H9 (cell line): ENCODE data around the gene DENND1A. TPM values are rescaled to one million over a fixed set of nuclear protein-coding genes. Genes with fewer than 3 reads are reported as not detected.

ENCODE experiments used
- DNase-seq: peaks from one replicate; pipeline ENCODE4 v3.0.0-alpha.2; 2017
- H2AFZ ChIP-seq: one replicate; pipeline ENCODE4 v1.6.1; 2013; ENCODE audit warnings: mild to moderate bottlenecking, low read length, control low read depth, moderate library complexity
- H2AK5ac ChIP-seq: 2 replicates; pipeline ENCODE4 v1.6.1; 2013; ENCODE audit warnings: low read length, control low read depth, mixed read lengths; ENCODE audit not compliant: insufficient read length
- H2BK120ac ChIP-seq: one replicate; pipeline ENCODE4 v1.6.1; 2013; ENCODE audit warnings: low read depth, mild to moderate bottlenecking, low read length, control low read depth, inconsistent platforms; ENCODE audit not compliant: poor library complexity, severe bottlenecking
- H2BK12ac ChIP-seq: 2 replicates; pipeline ENCODE4 v1.6.1; 2013; ENCODE audit warnings: low read length, control low read depth, mixed read lengths, low read depth; ENCODE audit not compliant: insufficient read length
- H2BK15ac ChIP-seq: 2 replicates; pipeline ENCODE4 v1.6.1; 2013; ENCODE audit warnings: low read depth, low read length, control low read depth
- H2BK20ac ChIP-seq: one replicate; pipeline ENCODE4 v1.6.1; 2013; ENCODE audit warnings: low read depth, mild to moderate bottlenecking, low read length, control low read depth, inconsistent platforms; ENCODE audit not compliant: poor library complexity, severe bottlenecking
- H2BK5ac ChIP-seq: 2 replicates; pipeline ENCODE4 v1.6.1; 2013; ENCODE audit warnings: low read length, control low read depth, mixed read lengths; ENCODE audit not compliant: insufficient read length
- H3K14ac ChIP-seq: 2 replicates; pipeline ENCODE4 v1.6.1; 2013; ENCODE audit warnings: low read length, control low read depth; ENCODE audit not compliant: insufficient read depth
- H3K18ac ChIP-seq: 2 replicates; pipeline ENCODE4 v1.6.1; 2013; ENCODE audit warnings: low read depth, mild to moderate bottlenecking, mixed read lengths, low read length, control low read depth; ENCODE audit not compliant: insufficient read length
- H3K23ac ChIP-seq: 2 replicates; pipeline ENCODE4 v1.6.1; 2013; ENCODE audit warnings: low read length, control low read depth, mixed read lengths, low read depth; ENCODE audit not compliant: insufficient read length
- H3K23me2 ChIP-seq: 2 replicates; pipeline ENCODE4 v1.6.1; 2013; ENCODE audit warnings: low read depth, mild to moderate bottlenecking, mixed read lengths, low read length, control low read depth; ENCODE audit not compliant: insufficient read length, poor library complexity, severe bottlenecking
- H3K27ac ChIP-seq: 2 replicates; pipeline ENCODE4 v1.5.1; 2013; ENCODE audit warnings: low read length, control low read depth, mixed read lengths, low read depth; ENCODE audit not compliant: insufficient read length
- H3K27me3 ChIP-seq: 2 replicates; pipeline ENCODE4 v1.6.1; 2013; ENCODE audit warnings: low read length, control low read depth, inconsistent platforms; ENCODE audit not compliant: insufficient read depth
- H3K4ac ChIP-seq: 2 replicates; pipeline ENCODE4 v1.6.1; 2013; ENCODE audit warnings: low read depth, mild to moderate bottlenecking, control low read depth, inconsistent platforms, low read length, moderate library complexity
- H3K4me1 ChIP-seq: 2 replicates; pipeline ENCODE4 v1.6.1; 2013; ENCODE audit warnings: low read length, control low read depth, inconsistent platforms; ENCODE audit not compliant: insufficient read depth
- H3K4me2 ChIP-seq: 2 replicates; pipeline ENCODE4 v1.6.1; 2013; ENCODE audit warnings: low read length, control low read depth, mixed read lengths; ENCODE audit not compliant: insufficient read length, insufficient read depth
- H3K56ac ChIP-seq: 2 replicates; pipeline ENCODE4 v1.6.1; 2013; ENCODE audit warnings: low read depth, mild to moderate bottlenecking, mixed read lengths, low read length, control low read depth; ENCODE audit not compliant: insufficient read length
- H3K79me1 ChIP-seq: 2 replicates; pipeline ENCODE4 v1.6.1; 2013; ENCODE audit warnings: low read depth, mild to moderate bottlenecking, moderate library complexity, low read length, control low read depth, inconsistent platforms; ENCODE audit not compliant: insufficient read depth, poor library complexity, severe bottlenecking
- H3K79me2 ChIP-seq: 2 replicates; pipeline ENCODE4 v1.6.1; 2013; ENCODE audit warnings: low read length, control low read depth, inconsistent platforms; ENCODE audit not compliant: insufficient read depth
- H3K9ac ChIP-seq: 2 replicates; pipeline ENCODE4 v1.6.1; 2013; ENCODE audit warnings: low read length, control low read depth, mixed read lengths; ENCODE audit not compliant: insufficient read length; ENCODE audit errors: extremely low read depth
- H3K9me3 ChIP-seq: one replicate; pipeline ENCODE4 v1.6.1; 2013; ENCODE audit warnings: low read depth, low read length, inconsistent platforms; ENCODE audit not compliant: control insufficient read depth
- H3T11ph ChIP-seq: one replicate; pipeline ENCODE4 v1.6.1; 2013; ENCODE audit warnings: mild to moderate bottlenecking, low read length, control low read depth, inconsistent platforms
- H4K20me1 ChIP-seq: one replicate; pipeline ENCODE4 v1.6.1; 2013; ENCODE audit not compliant: control insufficient read depth, insufficient read length, insufficient read depth
- H4K5ac ChIP-seq: 2 replicates; pipeline ENCODE4 v1.6.1; 2013; ENCODE audit warnings: low read depth, mild to moderate bottlenecking, mixed read lengths, low read length, control low read depth; ENCODE audit not compliant: insufficient read length
- H4K8ac ChIP-seq: replicated peaks from 2 replicates; pipeline ENCODE4 v1.6.1; 2013; ENCODE audit warnings: low read length, control low read depth, mixed read lengths, low read depth; ENCODE audit not compliant: insufficient read length
- H4K91ac ChIP-seq: 2 replicates; pipeline ENCODE4 v1.6.1; 2013; ENCODE audit warnings: low read depth, mild to moderate bottlenecking, moderate library complexity, mixed read lengths, low read length, control low read depth; ENCODE audit not compliant: insufficient read length
- H3K27ac Mint-ChIP-seq, 3 experiments: 2 replicates in 2 of 3; 3 replicates in 1 of 3; pipeline ENCODE4 v1.8.0; 2020 to 2021; ENCODE audit warnings: mixed read lengths in 3 of 3, mild to moderate bottlenecking in 1 of 3, moderate library complexity in 1 of 3
- H3K27me3 Mint-ChIP-seq: 2 replicates; pipeline ENCODE4 v1.8.0; 2021; ENCODE audit warnings: low read depth, mild to moderate bottlenecking, moderate library complexity, mixed read lengths
- H3K36me3 Mint-ChIP-seq, 3 experiments: 2 replicates in 2 of 3; 3 replicates in 1 of 3; pipeline ENCODE4 v1.8.0; 2020 to 2021; ENCODE audit warnings: low read depth in 3 of 3, mixed read lengths in 3 of 3; ENCODE audit not compliant: insufficient read depth in 1 of 3
- H3K4me1 Mint-ChIP-seq, 2 experiments: 2 replicates each; pipeline ENCODE4 v1.8.0; 2020; ENCODE audit warnings: mixed read lengths in 2 of 2
- H3K4me3 Mint-ChIP-seq, 2 experiments: 2 replicates in 1 of 2; 3 replicates in 1 of 2; pipeline ENCODE4 v1.8.0; 2020 to 2021; ENCODE audit warnings: mild to moderate bottlenecking in 2 of 2, mixed read lengths in 2 of 2, moderate library complexity in 1 of 2
- H3K9me3 Mint-ChIP-seq, 2 experiments: 2 replicates in 1 of 2; 3 replicates in 1 of 2; pipeline ENCODE4 v1.8.0; 2020; ENCODE audit warnings: mild to moderate bottlenecking in 2 of 2, mixed read lengths in 2 of 2, moderate library complexity in 1 of 2
- WGBS: extraction: QIAGEN DNeasy Blood & Tissue Kit; methylation state at CpG from one replicate; pipeline ENCODE4 v1.1.7; 2013; ENCODE audit warnings: missing lambda C conversion rate, low lambda C conversion rate, mixed read lengths; ENCODE audit not compliant: insufficient read length; ENCODE audit errors: extremely low coverage; 5-methylcytosine and 5-hydroxymethylcytosine counted together
- total RNA-seq: library from RNA; stranded (reverse); gene quantifications from 2 replicates; pipeline ENCODE4 v1.2.1, GENCODE V29; 2021
- TF ChIP-seq, protein P1 (sequence below): fragments of 200-600 bp; sonication (generic); conservative IDR thresholded peaks from 3 replicates; pipeline ENCODE4 v1.8.0; 2021; ENCODE audit warnings: antibody characterized with exemption, mild to moderate bottlenecking

Gene DENND1A
- total RNA-seq, 1 experiment from 2014 or later, result 20.4 TPM

DNA sequence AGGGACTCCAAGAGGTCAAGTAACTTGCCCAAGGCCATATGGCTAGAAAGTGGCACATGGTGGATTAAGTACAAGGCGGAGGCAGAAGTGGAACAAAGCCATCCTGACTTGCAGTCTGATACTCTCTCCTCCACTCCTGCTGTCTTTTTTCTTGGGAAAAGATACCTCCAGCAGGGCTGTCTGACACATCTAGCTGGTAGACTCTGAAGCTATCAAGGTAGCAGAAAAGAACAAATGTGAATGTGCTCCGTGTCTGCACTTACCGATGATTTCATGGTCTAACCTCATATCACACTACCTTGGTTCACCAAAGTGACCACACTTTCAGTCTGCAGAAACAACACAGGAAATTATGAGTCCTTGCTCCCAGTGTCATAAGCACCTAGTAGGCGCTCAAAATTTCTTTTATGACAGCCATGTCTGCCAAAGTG, 289.1 kb downstream of the DENND1A start:
- Histone ChIP-seq H3K23ac (no peak overlapping the region), H3K9ac (no peak overlapping the region), H3K9me3 (no peaks in the 10 kb centered on the region), H3K4me2 (no peak overlapping the region), H3K27me3 (no peaks in the 10 kb centered on the region), H3K4me1 (0 out of 2 replicates have a peak, but pooled peaks cover 3% of the 10 kb centered on the region), H2BK15ac (no peak overlapping the region), H4K20me1 (no peaks in the 10 kb centered on the region), H3K14ac (no peak overlapping the region), H3K18ac (no peak overlapping the region), H4K8ac (no peak overlapping the region), H2BK5ac (no peak overlapping the region), H3K23me2 (no peaks in the 10 kb centered on the region), H2AFZ (no peak overlapping the region), H3K79me1 (no peaks in the 10 kb centered on the region), H4K5ac (no peak overlapping the region), H3K79me2 (no peaks in the 10 kb centered on the region), H4K91ac (no peak overlapping the region), H3K4ac (no peak overlapping the region), H2BK12ac (no peak overlapping the region), H2BK120ac (no peak overlapping the region), H2BK20ac (no peak overlapping the region), H3K56ac (no peak overlapping the region), H3T11ph (no peak overlapping the region), H3K27ac (no peak overlapping the region), H2AK5ac (no peak overlapping the region)
- no peak overlapping the region; a peak in 1 of 7 replicates for H3K27ac Mint-ChIP-seq
- no CpG with 5 or more reads among the region's 4 CpGs for WGBS
- H3K9me3 Mint-ChIP-seq, result no peaks in the 10 kb centered on the region
- H3K4me1 Mint-ChIP-seq, result peaks cover 18% of the 10 kb centered on the region in 2 experiments
- DNase-seq, result no peak
- no peak overlapping the region for H3K4me3 Mint-ChIP-seq
- H3K27me3 Mint-ChIP-seq, result no peaks in the 10 kb centered on the region; the same call in 1 of the 2 replicates
- TF ChIP-seq, protein P1, sequence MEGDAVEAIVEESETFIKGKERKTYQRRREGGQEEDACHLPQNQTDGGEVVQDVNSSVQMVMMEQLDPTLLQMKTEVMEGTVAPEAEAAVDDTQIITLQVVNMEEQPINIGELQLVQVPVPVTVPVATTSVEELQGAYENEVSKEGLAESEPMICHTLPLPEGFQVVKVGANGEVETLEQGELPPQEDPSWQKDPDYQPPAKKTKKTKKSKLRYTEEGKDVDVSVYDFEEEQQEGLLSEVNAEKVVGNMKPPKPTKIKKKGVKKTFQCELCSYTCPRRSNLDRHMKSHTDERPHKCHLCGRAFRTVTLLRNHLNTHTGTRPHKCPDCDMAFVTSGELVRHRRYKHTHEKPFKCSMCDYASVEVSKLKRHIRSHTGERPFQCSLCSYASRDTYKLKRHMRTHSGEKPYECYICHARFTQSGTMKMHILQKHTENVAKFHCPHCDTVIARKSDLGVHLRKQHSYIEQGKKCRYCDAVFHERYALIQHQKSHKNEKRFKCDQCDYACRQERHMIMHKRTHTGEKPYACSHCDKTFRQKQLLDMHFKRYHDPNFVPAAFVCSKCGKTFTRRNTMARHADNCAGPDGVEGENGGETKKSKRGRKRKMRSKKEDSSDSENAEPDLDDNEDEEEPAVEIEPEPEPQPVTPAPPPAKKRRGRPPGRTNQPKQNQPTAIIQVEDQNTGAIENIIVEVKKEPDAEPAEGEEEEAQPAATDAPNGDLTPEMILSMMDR, result no peak
- no peaks in the 10 kb centered on the region; a peak in 1 of 7 replicates for H3K36me3 Mint-ChIP-seq
